ENCODE measurements around the gene PCSK2.

The PCSK2 gene

DNA sequence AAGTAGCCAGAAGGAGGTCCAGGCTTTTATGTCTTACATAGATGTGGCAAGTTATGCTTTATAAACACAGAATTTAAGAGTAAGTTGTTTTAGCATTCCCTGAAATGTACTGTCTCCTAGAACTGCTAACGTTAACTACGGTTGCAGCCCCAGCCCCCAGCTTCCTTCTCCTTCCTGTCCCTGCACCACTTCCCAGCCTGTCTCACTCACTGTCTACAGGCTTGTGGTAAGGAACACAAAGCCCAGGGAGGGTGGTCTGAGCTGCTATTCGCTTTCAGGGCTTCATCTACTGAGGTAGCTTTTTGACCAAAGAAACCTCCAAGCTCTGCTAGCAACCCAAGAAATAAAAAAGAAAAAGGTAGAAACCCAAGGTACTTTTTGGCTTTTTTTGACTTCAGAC lies 35.9 kb downstream of the PCSK2 start:
- DNase-seq (ENCODE audit: low spot score), result no peak

DNA sequence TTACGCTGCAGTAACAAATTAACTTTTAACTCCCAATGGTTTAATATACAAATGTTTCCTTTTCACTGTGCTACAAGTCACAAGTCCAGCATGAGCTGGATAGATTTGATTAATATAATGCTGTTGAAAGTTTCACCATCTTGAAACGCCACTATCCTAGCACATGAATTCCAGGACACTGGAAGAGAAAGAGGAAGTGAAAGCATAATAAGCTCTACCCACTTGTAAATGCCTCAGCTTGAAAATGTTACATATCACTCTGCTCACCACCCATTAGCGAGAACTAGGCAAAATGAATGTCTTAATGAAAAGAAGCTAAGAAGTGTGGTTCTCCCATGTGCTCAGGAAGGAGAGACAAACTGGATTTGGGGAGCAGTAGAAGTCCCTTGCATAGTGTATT lies 46.9 kb downstream of the PCSK2 start:
- no peak for DNase-seq (ENCODE audit: low spot score)

DNA sequence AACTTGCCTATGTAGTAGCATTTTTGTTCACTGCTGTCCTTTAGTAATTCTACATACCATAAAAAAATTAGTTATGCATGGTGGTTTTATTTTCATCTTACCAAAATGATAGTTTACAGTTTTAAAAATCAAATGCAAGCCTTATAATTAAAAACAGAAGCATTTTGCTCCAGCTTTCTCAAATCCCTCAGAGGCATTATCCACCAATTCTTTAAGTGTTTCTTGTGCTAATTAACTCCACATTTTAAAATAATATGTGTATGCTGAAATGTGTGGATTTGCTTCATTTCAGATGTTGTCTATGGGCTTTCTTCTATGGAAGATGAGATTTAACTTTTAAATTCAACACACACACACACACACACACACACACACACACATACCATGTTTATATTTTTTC lies 49.3 kb downstream of the PCSK2 start:
- DNase-seq (ENCODE audit: low spot score), result no peak

DNA sequence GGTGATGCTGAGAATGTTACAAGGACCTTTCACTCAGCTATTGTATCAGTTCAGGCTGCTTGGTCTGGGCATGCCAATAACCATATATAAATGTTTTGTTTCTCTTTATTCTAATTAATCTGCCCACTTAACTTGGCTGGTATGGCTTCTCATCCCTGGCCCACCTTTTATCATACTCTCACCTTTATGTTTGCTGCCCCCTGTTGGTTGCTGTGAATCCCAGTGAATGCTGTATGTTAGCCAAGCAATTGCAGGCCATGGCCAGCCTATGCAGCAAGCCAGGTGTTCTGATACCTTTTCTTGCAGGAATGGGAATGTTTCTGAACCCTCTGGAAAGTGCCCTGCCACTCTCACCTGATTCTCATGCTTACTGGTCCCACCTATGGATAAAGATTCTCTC lies 54.6 kb downstream of the PCSK2 start:
- no peak for DNase-seq (ENCODE audit: low spot score)

DNA sequence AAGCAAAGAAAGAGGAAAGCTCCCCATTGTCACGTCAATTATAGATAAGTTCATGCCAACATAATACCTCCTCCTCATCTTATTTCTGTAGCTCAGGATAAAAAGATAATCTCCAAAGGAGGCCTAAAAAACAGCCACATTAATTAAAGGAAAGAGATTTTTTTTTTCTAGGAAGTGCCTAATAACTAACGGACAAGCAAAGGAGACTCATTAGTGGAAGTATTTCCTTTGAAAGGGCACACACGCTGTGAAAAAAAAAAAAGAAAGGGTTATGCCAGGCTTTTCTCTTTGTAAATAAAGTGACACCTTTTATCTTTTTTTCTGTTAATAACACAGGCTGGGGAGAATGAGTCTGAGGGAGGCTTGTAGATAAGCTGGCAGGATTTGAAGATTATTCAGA lies 55.7 kb downstream of the PCSK2 start:
- DNase-seq (ENCODE audit: low spot score), result no peak

DNA sequence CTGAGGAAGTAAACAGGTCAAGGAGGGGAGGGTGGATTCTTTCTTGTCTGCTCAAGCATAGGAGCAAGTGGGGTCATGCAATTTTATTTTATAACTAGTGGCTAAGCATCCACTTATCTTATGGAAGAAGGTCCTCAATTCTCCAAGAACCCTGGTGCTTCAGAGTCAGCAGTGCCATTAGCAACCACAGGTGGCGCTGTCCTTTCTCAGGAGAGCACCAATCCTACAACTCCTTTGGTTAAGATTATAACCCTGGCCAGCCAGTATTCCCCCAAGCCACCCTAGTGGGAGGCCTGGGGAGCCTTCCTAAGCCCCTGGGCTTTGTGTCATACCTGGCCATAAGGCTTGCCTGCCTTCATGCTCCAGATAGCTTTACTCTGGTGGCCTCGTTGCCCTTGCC lies 60.7 kb downstream of the PCSK2 start:
- no peak for DNase-seq (ENCODE audit: low spot score)

DNA sequence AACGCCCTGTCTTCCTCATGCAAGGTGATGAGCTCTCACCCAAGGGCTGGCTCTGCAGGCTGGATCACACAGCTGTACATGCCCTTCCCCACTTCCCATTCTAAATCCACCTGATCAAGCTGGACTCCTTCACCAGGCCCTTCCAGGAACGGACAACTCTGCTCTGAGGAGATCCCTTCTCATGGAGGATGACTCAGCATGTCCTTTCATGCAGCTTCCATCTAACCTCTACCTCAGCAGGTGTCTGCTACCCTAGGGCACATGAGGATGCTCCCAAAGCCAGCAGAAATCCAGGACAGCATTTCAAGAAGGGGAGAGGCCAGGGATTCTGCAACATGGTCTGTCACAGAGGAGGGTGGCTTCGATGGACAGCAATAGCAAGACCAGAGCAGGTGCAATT lies 61.2 kb downstream of the PCSK2 start:
- DNase-seq (ENCODE audit: low spot score), result no peak

DNA sequence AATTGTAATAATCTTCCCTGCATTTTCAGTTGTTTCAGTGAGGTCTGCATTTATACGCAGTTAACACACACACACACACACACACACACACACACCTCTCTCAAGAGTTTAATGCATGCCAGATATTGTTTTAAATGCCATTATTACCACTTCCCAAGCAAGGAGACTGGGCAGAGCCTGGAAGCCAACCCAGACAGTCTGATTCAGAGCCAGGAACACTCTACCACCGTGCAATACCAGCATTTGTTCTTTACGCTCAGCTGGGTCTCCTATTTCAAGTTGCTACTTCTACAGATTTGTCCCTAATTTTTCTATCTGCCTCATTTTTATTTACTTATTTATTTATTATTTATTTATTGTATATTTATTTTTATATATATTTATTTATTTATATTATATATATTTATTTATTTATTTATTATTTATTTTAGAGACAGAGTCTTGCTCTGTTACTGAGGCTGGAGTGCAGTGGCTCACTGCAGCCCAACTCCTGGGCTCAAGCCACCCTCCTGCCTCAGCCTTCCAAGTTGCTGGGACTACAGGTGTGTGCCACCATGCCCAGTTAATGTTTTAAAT lies 68.4 kb downstream of the PCSK2 start:
- DNase-seq (ENCODE audit: low spot score), result no peak

DNA sequence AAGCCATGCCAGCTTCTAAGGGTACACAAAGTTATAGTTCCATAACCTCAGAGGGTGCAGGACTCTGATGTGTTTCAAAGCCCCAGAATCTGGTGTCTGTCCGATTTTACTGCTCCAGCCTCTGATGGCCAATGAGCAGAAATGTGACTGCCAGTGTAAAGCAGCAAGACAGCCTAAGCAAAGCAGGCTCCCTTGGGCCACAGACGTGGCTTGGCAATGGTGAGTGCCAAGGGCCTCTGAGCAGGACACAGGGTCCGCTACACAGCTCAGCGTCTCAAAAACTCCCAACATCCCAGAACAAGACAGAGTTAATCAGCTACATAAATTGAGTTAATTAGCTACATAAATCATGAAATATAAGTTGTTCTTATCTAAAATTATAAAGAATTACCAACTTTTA lies 69.2 kb downstream of the PCSK2 start:
- no peak for DNase-seq (ENCODE audit: low spot score)

DNA sequence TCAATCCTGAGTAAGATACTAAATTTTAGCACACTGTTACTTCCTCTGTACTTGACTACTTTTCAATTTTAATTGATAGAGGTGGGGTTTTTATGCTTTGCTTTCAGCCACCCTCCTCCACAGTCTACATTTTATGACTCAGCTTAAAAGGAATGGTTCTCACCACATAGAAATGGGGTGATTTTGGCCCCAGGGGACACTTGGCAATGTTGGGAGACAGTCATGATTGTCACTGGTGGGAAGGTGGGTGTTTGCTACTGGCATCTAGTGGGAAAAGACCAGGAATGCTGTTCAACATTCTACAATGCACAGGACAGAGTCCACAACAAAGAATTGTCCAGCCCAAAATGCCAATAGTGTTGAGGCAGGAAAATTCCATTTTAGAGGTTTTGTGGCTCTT lies 71.3 kb downstream of the PCSK2 start:
- no peak for DNase-seq (ENCODE audit: low spot score)

DNA sequence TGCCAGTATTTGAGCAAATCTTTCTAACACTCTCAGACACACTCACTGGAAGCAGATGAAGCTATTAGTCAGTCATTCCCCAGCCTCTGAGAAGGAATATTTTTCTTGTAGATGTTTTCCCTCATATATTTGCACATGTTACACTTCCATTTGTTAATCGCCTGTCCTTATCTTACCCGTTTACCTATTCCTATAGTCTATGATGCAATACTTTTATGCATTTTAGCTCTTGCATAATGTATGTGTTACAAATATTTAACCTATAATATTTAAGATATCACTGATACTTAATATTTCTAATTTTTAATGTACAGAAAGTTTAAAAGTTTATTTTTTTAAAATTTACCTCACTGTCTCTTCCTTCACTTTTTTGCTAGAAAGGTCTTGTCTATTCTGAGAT lies 71.9 kb downstream of the PCSK2 start:
- DNase-seq (ENCODE audit: low spot score), result no peak

DNA sequence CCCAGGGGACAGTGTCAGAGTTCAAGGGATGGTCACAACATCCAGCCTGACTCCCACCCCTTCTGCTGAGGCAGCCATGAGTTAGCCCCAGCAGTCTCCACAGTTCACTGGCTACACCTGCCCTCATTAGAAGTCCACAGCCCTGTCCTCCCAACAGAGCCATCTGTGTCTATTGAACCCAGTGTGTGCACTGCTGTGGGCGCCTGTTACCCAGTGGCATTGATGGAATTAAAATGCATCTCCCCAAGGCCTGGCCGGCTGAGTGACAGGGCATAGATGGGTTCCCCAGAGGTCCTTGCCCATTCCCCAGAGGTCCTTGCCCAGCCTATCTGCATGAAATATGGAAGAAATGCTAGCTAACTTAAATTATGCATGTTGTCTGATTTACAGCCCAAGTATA lies 73.3 kb downstream of the PCSK2 start:
- DNase-seq (ENCODE audit: low spot score), result no peak

DNA sequence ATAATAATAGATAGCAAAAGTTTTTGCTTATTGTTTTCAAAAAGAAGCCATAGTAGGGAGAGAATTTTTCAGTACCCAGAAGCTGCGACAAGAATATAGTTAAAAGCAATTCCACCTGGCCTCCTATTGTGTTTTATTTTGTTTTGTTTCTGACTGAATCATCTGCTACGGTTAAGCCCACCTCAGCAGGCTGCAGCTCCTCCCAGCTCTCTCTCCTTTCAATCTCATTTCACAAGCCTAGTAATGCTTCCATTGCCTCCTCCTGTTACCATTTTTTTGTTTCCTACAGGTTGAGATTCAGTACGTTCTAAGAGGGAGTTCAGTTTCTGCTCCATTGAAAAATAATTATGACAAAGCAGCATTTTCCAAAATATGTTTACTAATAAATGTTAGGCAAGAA lies 77.9 kb downstream of the PCSK2 start:
- no peak for DNase-seq (ENCODE audit: low spot score)

DNA sequence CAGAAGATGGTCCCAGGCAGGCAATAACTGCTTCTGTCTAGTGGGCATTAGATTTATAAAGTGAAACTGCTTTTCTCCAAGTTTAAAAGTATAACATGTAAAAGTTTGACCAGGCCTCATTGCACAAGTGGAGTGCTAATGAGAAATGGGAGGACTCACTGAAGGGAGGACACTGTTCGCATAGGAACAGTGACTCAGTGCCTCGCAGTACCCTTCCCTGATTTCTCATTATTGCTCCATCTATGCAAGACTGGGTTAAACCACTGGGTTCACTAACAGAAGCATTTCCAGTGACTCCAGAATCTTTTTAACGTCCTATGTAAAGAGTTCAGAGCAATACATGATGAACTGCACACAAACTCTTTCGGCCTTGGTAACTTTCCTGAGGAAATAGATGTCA lies 79.6 kb downstream of the PCSK2 start:
- no peak for DNase-seq (ENCODE audit: low spot score)

DNA sequence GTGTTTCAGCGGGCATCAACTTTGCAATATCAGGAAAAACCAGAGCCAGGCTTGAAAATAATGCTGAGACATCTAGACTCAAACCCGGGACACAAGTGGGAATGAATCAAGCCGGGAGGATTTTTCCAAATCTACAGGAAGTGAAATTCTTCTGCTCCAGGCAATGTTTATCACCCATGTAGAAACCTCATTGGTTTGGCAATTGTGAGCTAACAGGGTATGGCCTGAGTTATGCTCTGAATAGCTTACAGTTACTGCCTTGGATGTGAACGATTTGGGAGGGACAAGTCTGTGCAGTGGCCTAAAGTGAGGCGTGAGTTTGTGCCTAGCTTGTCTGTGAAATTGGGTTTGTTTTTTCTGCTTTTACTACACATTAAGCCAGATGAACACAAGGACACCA lies 87.4 kb downstream of the PCSK2 start:
- no peak for DNase-seq (ENCODE audit: low spot score)

DNA sequence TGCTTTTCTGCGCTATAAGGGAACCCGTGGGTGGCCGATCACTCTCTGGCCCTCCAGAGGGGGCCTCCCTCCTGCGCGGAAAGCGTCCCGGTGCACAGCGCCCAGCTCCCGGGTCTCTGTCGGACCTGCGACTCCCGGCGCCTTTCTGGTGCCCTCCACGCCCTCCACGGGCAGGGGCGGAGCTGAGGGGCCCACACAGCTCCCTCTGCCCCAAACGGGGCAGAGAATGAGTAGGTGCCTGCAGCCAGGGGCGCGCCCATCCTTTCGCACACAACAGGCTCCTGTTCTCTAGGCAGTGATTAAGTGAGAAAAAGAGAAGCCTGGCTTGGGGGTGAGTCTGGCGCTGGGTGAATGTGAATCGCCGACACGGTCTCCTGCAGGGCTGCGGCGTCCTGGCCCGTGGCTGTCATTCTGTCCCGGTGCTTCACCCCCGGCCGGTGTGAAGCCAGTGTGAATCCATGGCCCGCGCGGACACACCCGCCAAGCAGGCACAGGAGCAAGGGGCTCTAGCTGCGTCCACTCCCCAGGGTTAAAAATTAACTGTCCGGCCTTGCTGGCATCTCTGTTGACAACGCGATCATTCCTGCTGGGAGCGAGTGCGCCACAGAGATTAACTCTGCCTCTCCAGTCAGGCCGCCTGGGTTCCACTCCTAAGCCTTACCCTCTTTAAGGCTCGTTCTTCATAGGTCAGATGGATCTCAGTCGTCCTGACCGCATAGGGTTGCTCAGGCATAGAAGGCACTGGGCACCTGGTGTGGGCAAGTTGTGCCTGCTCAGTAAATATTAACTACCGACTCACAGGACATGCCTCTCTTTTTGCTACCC lies 88.8 kb downstream of the PCSK2 start:
- no peak for DNase-seq (ENCODE audit: low spot score)

DNA sequence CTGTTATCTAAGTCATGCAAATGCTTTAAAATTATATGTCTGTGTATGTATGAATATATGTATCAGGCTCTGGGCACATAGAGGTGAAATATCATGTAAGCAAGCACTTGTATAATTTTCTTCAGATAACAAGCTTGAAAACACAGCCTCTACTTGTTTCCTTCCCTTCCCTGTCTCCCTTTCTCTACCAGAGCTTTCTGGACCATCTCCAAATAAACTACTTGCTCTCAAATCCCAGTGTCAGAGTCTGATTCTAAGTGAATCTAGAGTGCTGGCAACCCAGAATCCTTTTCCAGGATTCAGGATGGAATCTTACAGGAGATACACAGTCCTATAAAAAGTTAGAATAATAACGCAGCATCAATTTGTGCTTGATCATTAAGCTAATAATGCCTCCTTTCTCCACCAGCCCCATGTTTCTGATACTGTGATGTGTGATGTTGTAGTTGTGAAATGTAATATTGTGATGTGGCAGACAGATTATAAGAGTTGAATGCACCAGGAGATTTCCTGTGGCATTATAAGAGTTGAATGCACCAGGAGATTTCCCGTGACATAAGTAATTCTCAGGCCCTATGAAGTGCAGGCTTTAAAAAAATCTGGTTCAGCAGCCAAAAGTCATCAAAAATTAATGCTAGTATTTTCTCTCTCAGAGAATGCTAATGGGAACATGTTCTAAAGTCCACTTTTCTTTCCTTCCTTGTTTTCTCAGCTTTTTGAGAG lies 89.6 kb downstream of the PCSK2 start:
- DNase-seq (ENCODE audit: low spot score), result no peak

DNA sequence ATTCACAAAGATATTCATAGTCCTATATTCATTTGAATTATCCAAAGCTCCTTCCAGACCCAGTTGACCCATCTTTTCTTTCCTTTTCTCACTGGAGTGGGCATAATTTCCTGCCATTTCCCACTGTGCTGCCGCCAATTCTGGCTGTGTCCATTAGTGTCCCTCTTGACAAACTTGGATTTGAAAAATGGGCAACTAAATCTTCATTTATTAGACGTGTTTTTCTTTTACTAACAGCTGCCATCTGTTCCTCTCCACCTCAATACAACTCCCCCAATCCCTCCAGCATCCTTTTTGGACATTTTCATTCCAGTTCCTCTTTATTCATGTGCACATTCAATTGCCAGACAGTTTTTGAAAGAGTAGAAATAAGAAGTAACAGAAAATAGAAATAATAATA lies 90.5 kb downstream of the PCSK2 start:
- no peak for DNase-seq (ENCODE audit: low spot score)

DNA sequence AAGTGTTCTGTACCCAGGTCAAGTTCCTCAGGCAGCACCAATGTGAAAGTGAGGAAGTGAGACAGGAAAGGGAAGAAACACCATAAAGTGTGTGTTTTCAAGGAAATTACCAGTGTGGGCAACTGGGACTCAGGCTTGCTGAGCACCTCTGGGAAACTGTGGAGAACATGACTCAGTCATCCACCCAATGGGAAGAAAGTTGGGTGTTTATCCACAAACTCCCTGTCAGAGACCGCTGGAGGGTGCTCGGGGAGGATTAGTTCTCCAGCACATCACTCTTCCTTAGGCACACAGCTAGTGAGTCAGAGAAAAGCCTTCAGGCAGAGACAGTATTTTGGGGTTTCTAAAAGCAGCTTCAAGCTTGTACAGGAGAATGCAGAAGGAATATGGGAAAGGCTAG lies 93.6 kb downstream of the PCSK2 start:
- DNase-seq (ENCODE audit: low spot score), result no peak

DNA sequence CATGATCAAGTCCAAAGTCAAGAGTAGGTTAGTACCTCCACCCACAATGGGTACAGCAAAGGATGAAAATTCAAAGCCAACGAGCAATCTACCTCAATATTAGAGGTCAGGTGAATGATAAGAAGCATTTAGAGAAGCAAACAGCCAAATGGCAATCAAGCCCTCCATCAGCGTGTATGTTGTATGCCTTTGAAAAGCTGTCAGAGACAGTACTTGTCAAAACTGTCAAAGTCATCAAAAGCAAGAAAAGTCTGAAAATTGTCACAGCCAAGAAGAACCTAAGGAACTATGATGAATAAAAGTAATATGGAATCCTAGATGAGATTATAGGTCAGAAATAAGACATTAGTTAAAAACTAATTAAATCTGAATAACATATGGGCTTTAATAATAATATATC lies 99.3 kb downstream of the PCSK2 start:
- DNase-seq (ENCODE audit: low spot score), result no peak

DNA sequence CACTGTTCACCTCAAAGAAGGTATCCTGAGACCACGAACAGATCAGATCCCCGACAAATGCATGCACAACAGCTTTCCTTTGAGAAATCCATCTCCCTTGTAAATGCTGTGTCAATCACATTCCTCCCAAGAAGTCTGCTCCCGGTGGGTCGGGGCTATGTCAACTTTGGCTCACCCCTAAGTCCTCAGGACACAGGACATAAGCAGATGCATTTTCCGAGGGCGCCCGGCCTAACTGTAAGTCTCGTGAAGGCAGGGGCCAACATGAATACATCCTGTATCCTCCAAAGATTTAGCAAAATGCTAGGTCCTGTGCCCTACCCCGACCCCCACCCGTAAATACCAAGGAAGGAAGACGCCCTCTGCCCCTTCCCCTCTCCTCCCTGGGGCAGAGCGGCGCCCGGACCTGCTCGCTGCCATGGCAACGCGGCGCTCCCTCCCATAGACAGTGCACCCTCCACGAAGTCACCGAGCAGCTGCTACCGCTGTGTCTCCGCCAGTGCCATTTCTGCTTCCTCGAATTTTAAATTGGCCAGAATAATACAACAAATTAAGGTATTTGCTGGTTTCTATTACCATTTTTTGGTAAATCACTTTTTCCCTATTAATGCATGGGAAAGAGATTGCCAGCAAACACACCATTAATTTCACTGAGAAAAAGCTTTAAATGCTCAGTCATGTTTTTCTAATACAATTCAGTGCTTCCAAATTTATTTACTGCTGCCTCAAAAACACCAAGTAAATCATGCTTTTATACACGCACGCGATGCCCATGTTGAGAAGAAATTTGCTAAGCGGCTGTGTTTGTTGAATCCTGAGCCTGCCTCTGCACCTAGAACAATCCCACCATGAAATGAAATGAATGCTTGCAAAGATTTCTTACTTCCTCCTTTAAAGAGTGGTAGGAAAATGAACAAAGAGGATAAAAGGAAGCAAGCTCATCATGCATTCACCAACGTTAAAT lies 100.6 kb downstream of the PCSK2 start:
- no peak for DNase-seq (ENCODE audit: low spot score)

DNA sequence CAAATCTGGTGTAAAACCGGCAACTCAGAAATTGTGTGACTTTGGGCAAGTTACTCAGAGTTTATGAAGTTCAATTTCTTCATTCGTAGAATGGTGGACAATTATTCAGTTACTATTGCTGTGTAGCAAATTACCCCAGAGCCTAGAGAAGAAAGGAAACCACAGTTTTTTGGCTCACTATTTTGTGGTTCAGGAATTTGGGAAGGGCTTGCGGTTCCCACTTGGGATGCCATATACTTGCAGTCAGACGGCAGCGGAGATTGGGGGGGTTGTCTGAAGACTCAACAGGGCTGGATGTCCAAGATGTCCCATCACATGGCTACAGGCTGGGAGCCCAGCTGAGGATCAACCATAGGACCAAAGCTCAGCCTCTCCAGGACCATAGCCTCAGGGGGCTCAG lies 108.1 kb downstream of the PCSK2 start:
- no peak for DNase-seq (ENCODE audit: low spot score)
